DND-41 (cell line): ENCODE data around the gene CLK2.

Experiments
- ATAC-seq: fragments of 200-7000 bp; cut with Tn5 transposase; 3 replicates; pipeline ENCODE4 v1.9.1; 2021; ENCODE audit warnings: low read depth; ENCODE audit not compliant: insufficient read depth
- DNase-seq: peaks from one replicate; pipeline ENCODE4 v3.0.0-alpha.2; 2020
- H2AFZ ChIP-seq: 2 replicates; pipeline ENCODE4 v1.6.0; 2012; ENCODE audit warnings: low read depth, low read length
- H3K27ac ChIP-seq: 2 replicates; pipeline ENCODE4 v1.5.1; 2012; ENCODE audit warnings: low read length, inconsistent platforms
- H3K27me3 ChIP-seq: fragments of 200-600 bp; sonication (generic); 2 replicates; pipeline ENCODE4 v1.6.0; 2012; ENCODE audit warnings: low read length, mild to moderate bottlenecking, inconsistent platforms; ENCODE audit not compliant: insufficient read depth, poor library complexity
- H3K36me3 ChIP-seq: 2 replicates; pipeline ENCODE4 v1.5.1; 2012; ENCODE audit warnings: low read length, inconsistent platforms; ENCODE audit not compliant: insufficient read depth
- H3K4me1 ChIP-seq: 2 replicates; pipeline ENCODE4 v1.5.1; 2012; ENCODE audit warnings: mild to moderate bottlenecking, low read length; ENCODE audit not compliant: insufficient read depth
- H3K4me2 ChIP-seq: 2 replicates; pipeline ENCODE4 v1.6.0; 2012; ENCODE audit warnings: mild to moderate bottlenecking, moderate library complexity, low read length, inconsistent platforms; ENCODE audit not compliant: insufficient read depth
- H3K4me3 ChIP-seq, 2 experiments: fragments of 200-600 bp in 1 of 2; shearing (Covaris generic) in 1 of 2; 2 replicates each; pipeline ENCODE4 v1.5.1; 2012 to 2016; ENCODE audit warnings: inconsistent platforms in 2 of 2, low read length in 2 of 2, mild to moderate bottlenecking in 2 of 2, low read depth in 1 of 2, moderate library complexity in 1 of 2
- H3K79me2 ChIP-seq: 2 replicates; pipeline ENCODE4 v1.6.0; 2012; ENCODE audit warnings: low read length, inconsistent platforms; ENCODE audit not compliant: insufficient read depth
- H3K9ac ChIP-seq: 2 replicates; pipeline ENCODE4 v1.6.0; 2012; ENCODE audit warnings: low read depth, mild to moderate bottlenecking, inconsistent platforms, low read length, moderate library complexity
- H3K9me3 ChIP-seq: 2 replicates; pipeline ENCODE4 v1.5.1; 2012; ENCODE audit warnings: low read length, moderate library complexity, mild to moderate bottlenecking, inconsistent platforms; ENCODE audit not compliant: insufficient read depth, severe bottlenecking
- H4K20me1 ChIP-seq: 2 replicates; pipeline ENCODE4 v1.6.0; 2012; ENCODE audit warnings: low read length; ENCODE audit not compliant: insufficient read depth
- EZH2 ChIP-seq: IDR thresholded peaks from 3 replicates; pipeline ENCODE4 v1.6.1; 2012; ENCODE audit warnings: borderline replicate concordance, low read depth, mild to moderate bottlenecking, moderate library complexity, low read length, inconsistent platforms; ENCODE audit not compliant: severe bottlenecking
- TF ChIP-seq, protein P1 (sequence below): IDR thresholded peaks from 2 replicates; pipeline ENCODE4 v1.5.1; 2012; ENCODE audit warnings: borderline replicate concordance, low read length, moderate library complexity, mild to moderate bottlenecking; ENCODE audit not compliant: poor library complexity, severe bottlenecking; ENCODE audit errors: extremely low read depth

CLK2 gene

DNA sequence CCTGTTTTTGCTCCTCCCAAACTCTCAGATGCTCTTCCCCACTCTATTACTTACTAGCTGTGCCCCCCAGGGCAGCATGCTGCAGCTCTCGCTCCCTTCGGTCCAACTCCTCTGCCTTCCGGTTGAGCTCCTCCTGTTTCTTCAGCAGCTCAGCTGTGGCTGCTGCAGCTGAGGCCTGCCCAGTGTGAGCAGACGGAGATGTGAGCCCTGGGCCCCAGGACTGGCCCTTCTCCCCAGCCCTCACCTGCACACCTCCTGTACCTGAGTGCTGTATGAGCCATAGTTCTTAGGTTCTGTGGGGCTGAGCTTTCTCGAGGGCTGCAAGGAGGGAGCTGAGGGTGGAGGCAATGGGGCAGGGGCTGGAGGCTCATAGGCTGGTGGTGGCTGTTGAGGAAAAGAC lies 13.0 kb downstream of the CLK2 start:
- Histone ChIP-seq H3K79me2 (peaks cover 21% of the 10 kb centered on the region), H3K9me3 (no peaks in the 10 kb centered on the region), H3K27ac (peak overlapping the region; percentile 3; the same call in 1 of the 2 replicates), H2AFZ (no peak overlapping the region), H3K27me3 (no peaks in the 10 kb centered on the region), H3K4me3 (no peak overlapping the region; a peak in 1 of 4 replicates), H4K20me1 (peaks cover 11% of the 10 kb centered on the region; the same call in 1 of the 2 replicates), H3K4me2 (peak overlapping the region; percentile 94), H3K36me3 (peaks cover 52% of the 10 kb centered on the region), H3K9ac (no peak overlapping the region), H3K4me1 (peaks cover 35% of the 10 kb centered on the region)
- TF ChIP-seq, protein P1, sequence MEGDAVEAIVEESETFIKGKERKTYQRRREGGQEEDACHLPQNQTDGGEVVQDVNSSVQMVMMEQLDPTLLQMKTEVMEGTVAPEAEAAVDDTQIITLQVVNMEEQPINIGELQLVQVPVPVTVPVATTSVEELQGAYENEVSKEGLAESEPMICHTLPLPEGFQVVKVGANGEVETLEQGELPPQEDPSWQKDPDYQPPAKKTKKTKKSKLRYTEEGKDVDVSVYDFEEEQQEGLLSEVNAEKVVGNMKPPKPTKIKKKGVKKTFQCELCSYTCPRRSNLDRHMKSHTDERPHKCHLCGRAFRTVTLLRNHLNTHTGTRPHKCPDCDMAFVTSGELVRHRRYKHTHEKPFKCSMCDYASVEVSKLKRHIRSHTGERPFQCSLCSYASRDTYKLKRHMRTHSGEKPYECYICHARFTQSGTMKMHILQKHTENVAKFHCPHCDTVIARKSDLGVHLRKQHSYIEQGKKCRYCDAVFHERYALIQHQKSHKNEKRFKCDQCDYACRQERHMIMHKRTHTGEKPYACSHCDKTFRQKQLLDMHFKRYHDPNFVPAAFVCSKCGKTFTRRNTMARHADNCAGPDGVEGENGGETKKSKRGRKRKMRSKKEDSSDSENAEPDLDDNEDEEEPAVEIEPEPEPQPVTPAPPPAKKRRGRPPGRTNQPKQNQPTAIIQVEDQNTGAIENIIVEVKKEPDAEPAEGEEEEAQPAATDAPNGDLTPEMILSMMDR = no peak
- TF ChIP-seq EZH2 = no peak
- no peak for ATAC-seq
- DNase-seq = no peak

DNA sequence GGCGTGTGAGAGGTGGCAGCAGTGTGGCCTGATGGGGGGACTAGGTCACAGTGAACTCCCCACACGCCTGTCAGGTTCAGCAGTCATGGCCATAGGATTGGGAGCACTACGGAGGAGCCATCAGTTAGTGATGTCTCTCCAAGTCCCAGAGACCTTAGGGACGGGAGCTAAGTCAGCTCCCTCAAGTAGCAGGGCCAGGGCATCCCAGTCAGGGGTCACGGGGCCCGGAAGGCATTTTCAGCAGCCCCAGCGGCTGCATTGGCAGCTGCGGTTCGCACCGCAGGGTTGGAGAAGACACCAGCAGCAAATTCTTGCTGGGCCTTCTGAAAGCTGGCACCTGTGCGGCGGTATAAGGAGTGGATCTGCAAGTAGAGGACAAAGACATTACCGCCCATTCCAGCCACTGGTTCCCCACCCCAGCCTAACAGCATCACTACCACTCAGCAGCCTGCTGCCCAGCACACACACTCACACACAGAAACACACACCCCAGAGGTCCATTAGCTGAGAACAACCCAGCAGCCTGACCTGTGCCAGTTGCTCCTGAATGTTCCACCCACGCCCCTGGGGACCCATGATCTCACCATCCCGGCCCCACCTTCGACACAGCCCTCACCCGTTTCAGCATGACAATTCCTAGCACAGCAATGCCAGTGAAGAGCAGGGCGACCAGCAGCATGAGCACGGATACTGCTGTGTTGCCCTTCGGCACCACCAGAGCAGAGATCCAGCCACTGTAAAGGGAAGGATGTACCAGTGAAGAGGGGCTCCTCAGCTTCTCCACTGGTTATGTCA lies 17.0 kb downstream of the CLK2 start:
- Histone ChIP-seq H2AFZ (no peak overlapping the region), H3K36me3 (peaks cover 28% of the 10 kb centered on the region), H4K20me1 (peaks cover 8% of the 10 kb centered on the region; the same call in 1 of the 2 replicates), H3K9me3 (no peaks in the 10 kb centered on the region), H3K4me3 (peak overlapping the region in 1 of 2 experiments; percentile 60; a peak in 1 of 4 replicates), H3K79me2 (peaks cover 33% of the 10 kb centered on the region), H3K27ac (no peak overlapping the region), H3K4me2 (peak overlapping the region; percentile 85), H3K9ac (peak overlapping the region; percentile 66; the same call in 1 of the 2 replicates), H3K4me1 (peaks cover 46% of the 10 kb centered on the region), H3K27me3 (no peaks in the 10 kb centered on the region)
- TF ChIP-seq, protein P1 = no peak
- TF ChIP-seq EZH2 = no peak
- ATAC-seq (no peak), DNase-seq (no peak)

DNA sequence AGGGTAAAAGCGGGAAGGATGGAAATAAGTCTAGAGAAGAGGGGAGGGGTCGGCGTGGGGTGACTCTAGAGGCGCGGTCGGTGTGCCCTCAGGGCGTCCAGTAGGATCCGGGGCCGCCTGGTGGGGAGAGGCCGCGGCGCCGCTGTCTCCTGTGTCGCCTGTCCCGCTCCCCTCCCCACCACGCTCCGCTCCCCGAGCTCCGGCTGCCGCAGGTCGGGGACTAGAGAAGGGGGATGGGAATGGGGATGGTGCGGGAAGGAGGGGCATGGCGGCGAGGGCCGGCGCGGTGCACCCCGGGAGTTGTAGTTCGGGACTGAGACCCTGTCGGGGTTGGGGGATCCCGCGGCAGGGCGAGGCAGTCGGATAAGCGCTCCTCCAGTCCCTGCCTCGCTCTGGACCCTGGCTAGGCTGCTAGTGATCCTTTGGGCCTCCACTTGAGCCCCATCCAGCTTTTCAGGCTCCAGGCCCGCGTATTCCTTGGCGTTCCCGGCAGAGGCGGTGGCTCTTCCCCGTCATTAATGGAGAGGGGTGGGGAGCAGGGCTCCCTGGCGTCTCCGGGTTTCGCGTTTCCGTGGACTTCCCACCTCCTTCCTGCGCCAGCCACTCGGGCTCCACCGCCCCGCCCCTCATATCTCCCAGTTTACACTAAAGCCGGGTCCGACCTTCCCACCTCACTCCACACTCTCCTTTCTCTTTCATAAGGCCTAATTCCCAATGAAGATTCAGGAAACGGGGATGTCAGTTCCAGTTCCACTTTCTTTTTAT lies 17.9 kb downstream of the CLK2 start, which contains the start of gene ENTREP3:
Gene ENTREP3, minus strand, starts transcription at position 241 of the 765 bp plus-strand sequence. CDS start 606 bp downstream, outside the sequence.
- peaks cover 22% of the 10 kb centered on the region for H3K36me3 ChIP-seq
- ATAC-seq (peak; percentile 78), DNase-seq (peak; percentile 90)
- H3K79me2 ChIP-seq = peaks cover 24% of the 10 kb centered on the region
- peak within 1 kb of the TSS; percentile 66 for H3K9ac ChIP-seq
- H3K27ac ChIP-seq = peak within 1 kb of the TSS; percentile 67
- H3K9me3 ChIP-seq = no peaks in the 10 kb centered on the region
- H3K4me3 ChIP-seq = peak within 1 kb of the TSS; percentile 49 to 60
- H3K4me2 ChIP-seq = peak within 1 kb of the TSS; percentile 85
- H3K27me3 ChIP-seq = no peaks in the 10 kb centered on the region
- peaks cover 3% of the 10 kb centered on the region; the same call in 1 of the 2 replicates for H4K20me1 ChIP-seq
- H2AFZ ChIP-seq = peak within 1 kb of the TSS; percentile 61
- no peak for TF ChIP-seq EZH2
- TF ChIP-seq, protein P1 = no peak
- H3K4me1 ChIP-seq = peaks cover 46% of the 10 kb centered on the region
